AML-193 (cell line): ENCODE results near the gene HRAS.
A peak's percentile ranks its signal among the peaks of the same experiment; 100 is the strongest.
"Not testable (repeated sequence)": the region's sequence is repeated elsewhere in the genome, so short reads cannot be mapped to it uniquely, and the experiment has no call there.

ENCODE experiments used
- DNase-seq, 2 experiments: peaks; one replicate each; lab custom pipeline; 2025; lab: John Stamatoyannopoulos, UW

The HRAS gene

GRCh38 chr11:535519-536454 is at the start of gene HRAS:
Gene HRAS, minus strand, starts transcription at chr11:535576.
- peak; percentile 86 for DNase-seq

GRCh38 chr11:584287-584686 is 48.9 kb upstream of the HRAS start:
- no peak for DNase-seq

GRCh38 chr11:581752-582151 is 46.4 kb upstream of the HRAS start:
- DNase-seq = no peak

- no peak for DNase-seq
Measured at GRCh38 chr11:581342-581741, 46.0 kb upstream of the HRAS start.

- DNase-seq = no peak
Measured at GRCh38 chr11:579830-580601, 44.6 kb upstream of the HRAS start.

DNA sequence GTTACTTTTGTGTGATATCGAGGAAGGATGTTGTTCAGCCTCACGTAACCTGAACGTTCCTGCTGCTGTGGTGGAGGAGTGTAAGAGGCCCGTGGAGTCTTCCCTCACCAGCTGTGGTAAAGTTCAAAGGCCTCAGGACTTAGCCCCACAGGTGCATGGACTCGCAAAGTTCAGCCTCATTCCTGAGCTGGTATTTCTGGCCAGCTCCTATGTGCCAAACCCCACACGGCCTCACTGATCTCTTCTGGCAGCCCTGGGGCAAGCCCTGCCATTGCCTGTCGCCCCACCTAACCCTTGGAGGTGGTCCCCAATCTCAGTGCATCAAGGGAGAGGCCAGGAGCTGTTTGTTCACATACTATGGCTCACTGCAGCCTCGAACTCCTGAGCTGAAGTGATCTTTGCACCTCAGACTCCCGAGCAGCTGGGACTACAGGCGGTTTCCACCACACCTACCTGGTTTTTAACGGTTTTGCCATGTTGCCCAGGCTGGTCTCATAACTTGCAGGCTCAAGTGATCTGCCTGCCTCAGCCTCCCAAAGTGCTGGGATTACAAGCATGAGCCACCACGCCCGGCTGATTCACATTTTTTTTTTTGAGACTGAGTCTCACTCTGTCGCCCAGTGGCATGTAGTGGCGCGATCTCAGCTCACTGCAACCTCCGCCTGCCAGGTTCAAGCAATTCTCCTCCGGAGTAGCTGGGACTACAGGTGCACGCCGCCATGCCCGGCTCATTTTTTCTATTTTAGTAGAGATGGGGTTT is 43.1 kb upstream of the HRAS start:
- no peak for DNase-seq

DNA sequence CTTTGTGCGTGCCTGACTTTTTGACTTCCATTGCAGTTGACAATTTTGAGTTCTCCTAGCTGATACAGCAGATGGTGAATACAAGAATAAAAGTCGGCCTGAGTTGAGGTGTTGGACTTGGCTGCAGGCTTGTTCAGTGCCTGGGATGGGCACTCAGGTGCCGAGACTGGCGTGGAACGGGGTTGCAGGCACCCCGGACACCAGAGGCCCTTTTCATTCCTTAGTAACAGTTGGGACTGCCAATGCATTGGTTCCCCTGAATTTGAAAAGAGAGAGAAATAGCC is 42.2 kb upstream of the HRAS start:
- no peak for DNase-seq

- DNase-seq = no peak
Measured at GRCh38 chr11:576811-577610, 41.6 kb upstream of the HRAS start.

GRCh38 chr11:575996-576768 is 40.8 kb upstream of the HRAS start, which contains the start of gene PHRF1:
Gene PHRF1, plus strand, starts transcription at chr11:576470. Its CDS starts 5,043 bp downstream, at chr11:581513.
- DNase-seq = peak; percentile 88 to 90

GRCh38 chr11:575313-575995 is 40.1 kb upstream of the HRAS start:
- DNase-seq = peak in 1 of 2 experiments; percentile 69

DNA sequence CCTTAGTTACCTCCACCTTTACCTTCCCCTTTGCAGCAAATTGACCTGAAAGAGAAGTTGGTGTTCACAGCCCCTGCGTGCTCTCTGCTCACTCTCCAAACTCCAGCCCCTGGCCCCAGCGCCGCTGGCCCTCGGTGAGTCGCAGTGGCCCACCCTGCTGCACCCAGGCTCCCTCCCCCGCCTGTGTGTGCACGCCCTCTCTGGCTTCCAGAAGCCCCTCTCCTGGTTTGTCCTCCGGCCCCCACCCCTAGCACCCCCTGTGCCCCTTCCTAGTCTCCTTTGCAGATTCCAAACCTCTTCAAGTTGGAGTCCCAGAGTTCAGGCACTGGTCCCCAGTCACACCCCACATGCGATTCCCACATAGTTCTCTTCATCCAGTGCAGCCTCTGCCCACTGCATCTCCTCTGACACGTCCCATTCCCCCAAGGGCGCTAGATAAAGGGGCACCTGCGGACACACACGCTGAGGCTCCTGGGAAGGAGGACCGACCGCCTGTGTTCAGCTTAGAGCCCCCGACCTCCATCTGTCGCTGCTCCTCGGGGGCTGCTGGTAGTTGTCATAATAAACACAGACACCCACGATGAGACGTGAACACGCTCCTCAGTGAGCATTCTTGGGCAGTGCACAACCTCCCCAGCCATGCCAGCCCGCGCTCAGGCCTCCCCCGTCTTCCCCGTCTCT is 39.4 kb upstream of the HRAS start:
- DNase-seq = no peak

DNA sequence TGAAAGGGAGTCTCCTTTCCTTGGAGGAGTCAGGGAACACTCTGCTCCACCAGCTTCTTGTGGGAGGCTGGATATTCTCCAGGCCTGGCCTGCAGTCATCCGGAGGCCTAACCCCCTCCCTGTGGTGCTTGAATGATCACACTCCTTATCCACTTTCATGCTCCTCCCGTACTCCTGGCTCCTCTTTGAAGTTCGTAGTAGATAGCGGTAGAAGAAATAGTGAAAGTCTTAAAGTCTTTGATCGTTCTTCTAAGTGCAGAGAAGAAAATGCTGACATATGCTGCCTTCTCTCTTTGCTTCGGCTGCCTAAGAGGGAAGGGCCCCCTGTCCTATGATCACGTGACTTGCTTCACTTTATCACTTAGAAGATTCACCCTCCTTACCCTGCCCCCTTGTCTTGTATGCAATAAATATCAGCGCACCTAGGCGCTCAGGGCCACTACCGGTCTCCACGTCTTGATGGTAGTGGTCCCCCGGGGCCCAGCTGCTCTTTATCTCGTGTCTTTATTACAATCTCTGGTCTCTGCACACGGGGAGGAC is 38.7 kb upstream of the HRAS start:
- not testable (repeated sequence) for DNase-seq

DNA sequence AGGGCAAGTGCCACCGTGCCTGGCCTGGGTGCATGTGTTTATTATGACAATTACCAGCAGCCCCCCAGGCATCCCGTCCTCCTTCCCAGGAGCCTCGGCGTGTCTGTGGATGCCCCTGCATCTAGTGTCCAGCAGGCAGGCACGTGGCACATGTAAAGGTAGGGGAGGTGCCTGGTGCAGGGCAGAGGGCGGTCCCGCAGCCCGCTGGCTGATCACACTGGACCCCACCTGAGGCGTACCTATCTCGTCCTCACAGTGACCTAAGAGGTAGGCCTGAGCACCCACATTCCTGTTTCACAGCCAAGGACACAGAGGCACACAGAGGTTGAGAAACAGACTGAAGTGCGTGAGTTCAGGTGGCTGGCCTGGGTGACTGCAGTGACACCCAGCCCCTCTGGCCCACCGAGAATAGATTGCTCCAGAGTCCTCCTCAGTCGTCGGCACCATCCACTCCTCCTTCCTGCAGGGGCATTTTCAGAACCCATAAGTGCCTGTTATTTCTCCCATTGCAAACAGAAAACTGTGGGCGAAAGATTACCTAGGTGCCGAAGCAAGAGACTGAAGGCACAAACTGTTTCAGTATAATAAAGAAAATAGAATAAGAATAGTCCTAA is 37.9 kb upstream of the HRAS start:
- DNase-seq = no peak

DNA sequence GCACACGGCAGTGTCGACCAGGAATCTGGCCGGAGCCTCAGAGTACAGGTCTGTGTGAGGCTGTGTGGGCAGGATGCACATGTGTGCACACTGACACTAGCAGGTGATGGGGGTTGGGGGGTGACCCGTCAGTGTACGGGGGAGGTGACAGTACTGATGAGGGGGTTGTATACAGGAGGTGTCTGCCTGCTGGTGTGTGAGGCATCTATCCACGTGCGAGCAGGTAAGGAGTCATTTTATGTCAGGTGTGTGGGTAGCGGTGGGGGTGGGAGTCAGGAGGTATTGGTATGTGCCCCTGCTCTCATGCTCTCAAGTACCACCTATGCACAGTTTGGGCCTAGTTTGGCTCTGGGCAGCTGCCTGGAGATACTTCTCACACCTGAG is 36.4 kb upstream of the HRAS start:
- no peak for DNase-seq

DNA sequence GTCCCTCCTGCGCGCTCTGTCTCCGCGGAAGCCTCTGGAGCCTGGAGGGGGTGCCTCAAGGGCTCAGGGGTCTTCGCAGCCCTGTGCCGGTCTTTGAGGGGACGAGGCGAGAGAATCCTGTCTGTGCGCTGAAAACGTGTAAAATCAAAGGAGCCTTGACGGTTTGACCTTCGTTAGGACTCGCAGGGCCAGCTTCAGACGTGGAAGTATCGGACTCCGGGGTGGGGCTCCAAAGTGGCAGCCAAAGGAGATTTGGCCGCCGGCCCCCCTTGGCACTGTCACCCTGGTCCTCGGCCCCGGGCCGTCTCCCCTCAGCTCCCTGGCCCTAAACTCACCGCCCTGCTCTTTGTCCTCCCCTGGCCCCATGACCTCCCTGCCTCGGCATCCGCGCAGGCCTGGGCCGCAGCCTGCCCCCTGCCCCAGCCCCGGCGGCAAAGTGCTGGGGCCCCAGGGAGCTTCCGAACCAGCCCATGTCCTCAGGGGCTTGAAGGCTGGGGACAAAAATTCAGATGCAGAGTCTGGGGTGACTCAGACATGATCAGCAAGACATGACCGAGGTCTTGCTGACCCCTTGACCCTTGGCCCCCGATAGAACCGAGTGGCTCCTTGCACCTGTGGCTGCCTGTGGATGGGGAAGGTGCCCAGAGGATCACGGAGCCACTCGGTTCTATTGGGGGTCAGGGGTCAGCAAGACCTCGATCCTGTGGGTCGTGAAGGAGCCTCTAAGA is 33.9 kb upstream of the HRAS start:
- no peak for DNase-seq

DNA sequence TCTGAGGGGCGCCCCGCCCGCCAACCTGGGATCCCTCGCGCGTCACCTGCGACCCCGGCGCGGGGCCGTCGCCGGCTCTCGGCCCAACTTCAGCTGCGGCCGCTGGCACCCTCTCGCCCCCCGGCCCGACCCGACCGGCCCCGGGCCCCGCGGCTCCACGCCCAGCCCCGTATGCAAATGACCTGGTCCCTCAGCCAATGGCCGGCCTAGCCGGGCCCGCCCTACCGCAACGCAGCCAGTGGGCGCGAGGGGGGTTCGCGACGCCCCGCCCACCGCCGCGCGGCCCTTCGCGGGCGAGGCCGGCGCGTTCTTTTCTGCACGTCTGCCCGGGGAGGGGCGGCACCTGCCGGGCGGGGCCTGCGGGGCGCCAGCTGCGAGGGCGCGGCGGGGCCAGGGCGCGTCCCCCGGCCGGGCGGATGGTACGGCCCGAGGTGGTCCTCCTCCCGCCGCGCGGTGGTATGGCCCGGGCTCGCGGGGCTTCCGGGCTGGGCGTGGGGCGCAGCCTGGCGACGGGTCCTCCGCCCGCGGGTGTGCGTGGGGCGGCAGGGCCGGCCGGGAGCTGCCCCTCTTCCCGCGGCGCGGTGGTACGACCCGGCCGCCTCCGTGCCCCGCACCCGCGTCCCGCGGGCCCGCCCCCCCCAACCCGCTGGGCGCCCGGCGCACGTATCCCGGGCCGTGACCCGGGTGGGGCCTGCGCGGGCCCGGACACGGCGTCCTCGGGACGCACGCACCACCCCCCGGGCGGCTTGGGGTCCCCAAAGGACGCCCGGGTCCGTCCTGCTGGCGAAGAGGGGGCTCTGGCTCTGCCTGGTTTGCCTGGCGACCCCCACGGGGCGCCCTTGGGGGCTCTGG is 33.2 kb upstream of the HRAS start:
- DNase-seq = peak; percentile 86 to 89

DNA sequence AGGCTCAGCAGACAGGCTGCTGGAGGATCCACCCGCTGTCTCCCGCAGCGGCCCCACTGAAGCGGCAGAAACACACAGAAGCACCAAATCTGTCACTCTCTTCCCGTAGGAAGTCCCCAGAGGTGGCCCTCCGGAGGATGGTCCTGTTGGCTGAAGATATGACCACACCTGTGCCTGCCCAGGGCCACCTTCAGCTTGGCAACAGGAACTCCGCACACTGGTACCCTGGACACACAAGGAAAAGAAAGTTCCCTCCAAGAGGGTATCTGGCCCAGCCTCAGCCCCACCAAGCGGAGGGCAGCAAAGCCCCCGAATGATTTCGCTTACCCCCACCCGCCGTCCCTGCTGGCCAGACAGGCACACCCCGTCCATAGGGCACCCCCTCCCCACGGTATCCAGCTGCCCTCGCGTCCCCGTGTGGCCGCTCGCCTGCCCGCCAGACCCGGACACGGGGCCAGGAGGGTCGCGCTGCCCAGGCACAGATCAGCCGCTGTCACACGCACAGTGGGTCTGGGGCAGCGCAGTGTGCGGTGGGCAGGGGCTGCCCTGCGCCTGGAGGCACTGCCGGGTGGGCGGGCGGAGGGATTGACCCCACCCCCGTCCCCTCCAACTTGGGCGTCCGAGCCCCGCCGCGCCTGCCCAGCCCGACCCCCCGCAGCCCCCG is 32.4 kb upstream of the HRAS start:
- no peak for DNase-seq
